B cell (primary cell): ENCODE measurements around the gene ROR2.

Experiments
- EZH2 ChIP-seq: IDR thresholded peaks from 2 replicates; pipeline ENCODE4 v1.6.1; 2012; ENCODE audit warnings: borderline replicate concordance, low read depth, mild to moderate bottlenecking, moderate library complexity, low read length; ENCODE audit not compliant: insufficient read depth, poor library complexity, severe bottlenecking
- TF ChIP-seq, protein P1 (sequence below): fragments of 200-600 bp; IDR thresholded peaks from one replicate; pipeline ENCODE4 v1.8.0; 2022; ENCODE audit warnings: antibody characterized with exemption, mild to moderate bottlenecking

DNA sequence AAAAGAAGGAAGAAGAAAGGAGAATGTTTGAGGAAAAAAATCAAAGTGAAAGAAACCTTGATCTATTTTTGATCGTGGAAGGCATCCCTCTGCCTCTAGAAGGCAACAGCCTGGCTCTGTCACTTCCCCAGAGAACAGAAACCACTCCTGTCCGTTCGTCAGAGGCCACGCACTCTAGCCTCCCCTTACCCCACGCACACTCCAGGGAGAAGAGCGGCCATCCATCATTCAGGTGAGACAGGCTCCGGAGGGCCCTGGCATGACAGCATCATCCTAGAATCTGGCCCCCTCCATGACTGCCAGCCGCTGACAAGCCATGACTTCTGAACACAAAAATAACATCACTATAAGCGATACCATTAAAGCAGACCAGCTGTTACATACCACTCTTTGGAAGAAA lies 135.8 kb downstream of the ROR2 start:
- TF ChIP-seq, protein P1, sequence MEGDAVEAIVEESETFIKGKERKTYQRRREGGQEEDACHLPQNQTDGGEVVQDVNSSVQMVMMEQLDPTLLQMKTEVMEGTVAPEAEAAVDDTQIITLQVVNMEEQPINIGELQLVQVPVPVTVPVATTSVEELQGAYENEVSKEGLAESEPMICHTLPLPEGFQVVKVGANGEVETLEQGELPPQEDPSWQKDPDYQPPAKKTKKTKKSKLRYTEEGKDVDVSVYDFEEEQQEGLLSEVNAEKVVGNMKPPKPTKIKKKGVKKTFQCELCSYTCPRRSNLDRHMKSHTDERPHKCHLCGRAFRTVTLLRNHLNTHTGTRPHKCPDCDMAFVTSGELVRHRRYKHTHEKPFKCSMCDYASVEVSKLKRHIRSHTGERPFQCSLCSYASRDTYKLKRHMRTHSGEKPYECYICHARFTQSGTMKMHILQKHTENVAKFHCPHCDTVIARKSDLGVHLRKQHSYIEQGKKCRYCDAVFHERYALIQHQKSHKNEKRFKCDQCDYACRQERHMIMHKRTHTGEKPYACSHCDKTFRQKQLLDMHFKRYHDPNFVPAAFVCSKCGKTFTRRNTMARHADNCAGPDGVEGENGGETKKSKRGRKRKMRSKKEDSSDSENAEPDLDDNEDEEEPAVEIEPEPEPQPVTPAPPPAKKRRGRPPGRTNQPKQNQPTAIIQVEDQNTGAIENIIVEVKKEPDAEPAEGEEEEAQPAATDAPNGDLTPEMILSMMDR = no peak
- no peak for TF ChIP-seq EZH2
